ENCODE results near the gene SLC49A4.

DNA sequence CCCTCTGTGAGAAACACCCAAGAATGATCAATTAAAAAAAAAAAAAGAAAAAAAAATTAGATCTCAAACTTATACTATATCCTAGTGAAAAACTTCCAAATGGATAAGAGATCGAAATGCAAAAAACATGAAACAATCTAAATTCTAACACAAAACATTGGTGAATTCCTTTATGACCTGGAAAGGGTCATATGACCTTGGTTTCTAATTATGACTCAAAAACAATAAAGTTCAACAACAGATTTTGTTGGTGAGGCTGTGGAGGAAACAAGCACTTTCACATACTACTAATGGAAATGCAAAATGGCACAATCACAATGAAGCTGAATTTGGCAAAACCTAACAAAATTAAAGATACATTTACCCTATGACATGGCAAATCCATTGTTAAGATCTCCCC is 46.5 kb upstream of the SLC49A4 start:
- TF ChIP-seq, protein P1, sequence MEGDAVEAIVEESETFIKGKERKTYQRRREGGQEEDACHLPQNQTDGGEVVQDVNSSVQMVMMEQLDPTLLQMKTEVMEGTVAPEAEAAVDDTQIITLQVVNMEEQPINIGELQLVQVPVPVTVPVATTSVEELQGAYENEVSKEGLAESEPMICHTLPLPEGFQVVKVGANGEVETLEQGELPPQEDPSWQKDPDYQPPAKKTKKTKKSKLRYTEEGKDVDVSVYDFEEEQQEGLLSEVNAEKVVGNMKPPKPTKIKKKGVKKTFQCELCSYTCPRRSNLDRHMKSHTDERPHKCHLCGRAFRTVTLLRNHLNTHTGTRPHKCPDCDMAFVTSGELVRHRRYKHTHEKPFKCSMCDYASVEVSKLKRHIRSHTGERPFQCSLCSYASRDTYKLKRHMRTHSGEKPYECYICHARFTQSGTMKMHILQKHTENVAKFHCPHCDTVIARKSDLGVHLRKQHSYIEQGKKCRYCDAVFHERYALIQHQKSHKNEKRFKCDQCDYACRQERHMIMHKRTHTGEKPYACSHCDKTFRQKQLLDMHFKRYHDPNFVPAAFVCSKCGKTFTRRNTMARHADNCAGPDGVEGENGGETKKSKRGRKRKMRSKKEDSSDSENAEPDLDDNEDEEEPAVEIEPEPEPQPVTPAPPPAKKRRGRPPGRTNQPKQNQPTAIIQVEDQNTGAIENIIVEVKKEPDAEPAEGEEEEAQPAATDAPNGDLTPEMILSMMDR (conservative IDR thresholded peaks at IDR 0.05; ENCODE audit: low read depth, low read length): no peak
- no peak for TF ChIP-seq EZH2 (IDR thresholded peaks at IDR 0.05; ENCODE audit: borderline replicate concordance, low read depth, low read length, poor library complexity, severe bottlenecking)
